ENCODE data around the gene PRDM15. TPM values are rescaled to one million over a fixed set of nuclear protein-coding genes. Genes with fewer than 3 reads are reported as not detected.

Gene PRDM15
- 5.3 and 5.8 TPM in 2 replicates for total RNA-seq

GRCh38 chr21:41879190-41879998 is at the start of gene PRDM15:
Gene PRDM15 (minus strand): TSS chr21:41879344. CDS start chr21:41860363, 18,981 bp downstream.

GRCh38 chr21:41766883-41767605 is 112.1 kb downstream of the PRDM15 start, which contains the start of gene RIPK4:
Gene RIPK4 (minus strand): TSS chr21:41767052. CDS start chr21:41767041, 11 bp downstream.

Other genes with a start within 250 kb of the PRDM15 start
- gene RIPK4, start 112.3 kb downstream of the PRDM15 start, total RNA-seq = 36.9 and 50.3 TPM in 2 replicates
- gene C2CD2, start 74.7 kb upstream of the PRDM15 start, total RNA-seq = 10.0 and 11.3 TPM in 2 replicates
- gene ZBTB21, start 131.0 kb upstream of the PRDM15 start, total RNA-seq = 3.4 and 6.0 TPM in 2 replicates
- gene UMODL1, start 192.0 kb upstream of the PRDM15 start, total RNA-seq = not detected in 2 replicates